ENCODE results near the gene MYL12B.

Gene MYL12B

GRCh38 chr18:3251249-3251962 is 10.5 kb upstream of the MYL12B start:
- TF ChIP-seq POLR2AphosphoS5 (IDR thresholded peaks at IDR 0.05; ENCODE audit: low read depth, low read length) (0 out of 2 replicates have a peak, but pooled peaks have one; percentile 6), REST (IDR thresholded peaks at IDR 0.05; ENCODE audit: insufficient read depth in 1 of 2, low read depth in 2 of 2, low read length in 2 of 2) (no peak)

- TF ChIP-seq TAF1 (IDR thresholded peaks at IDR 0.05; ENCODE audit: borderline replicate concordance, insufficient read depth, low read length): no peak
- no peak for TF ChIP-seq FOXP2 (optimal IDR thresholded peaks at IDR 0.05; ENCODE audit: borderline replicate concordance, extremely low read depth, extremely low read length, insufficient read depth)
- TF ChIP-seq REST (IDR thresholded peaks at IDR 0.05; ENCODE audit: insufficient read depth in 1 of 2, low read depth in 2 of 2, low read length in 2 of 2): no peak
- TF ChIP-seq POLR2AphosphoS5 (IDR thresholded peaks at IDR 0.05; ENCODE audit: low read depth, low read length): no peak
- TF ChIP-seq SIN3A (IDR thresholded peaks at IDR 0.05; ENCODE audit: borderline replicate concordance, insufficient read depth, low read length): no peak
Measured at GRCh38 chr18:3251963-3252277, 10.0 kb upstream of the MYL12B start.

- TF ChIP-seq FOXP2 (optimal IDR thresholded peaks at IDR 0.05; ENCODE audit: borderline replicate concordance, extremely low read depth, extremely low read length, insufficient read depth): no peak
Measured at GRCh38 chr18:3252843-3253242, 9.1 kb upstream of the MYL12B start.

- TF ChIP-seq TAF1 (IDR thresholded peaks at IDR 0.05; ENCODE audit: borderline replicate concordance, insufficient read depth, low read length): no peak
- no peak for TF ChIP-seq FOXP2 (optimal IDR thresholded peaks at IDR 0.05; ENCODE audit: borderline replicate concordance, extremely low read depth, extremely low read length, insufficient read depth)
- no peak for TF ChIP-seq SIN3A (IDR thresholded peaks at IDR 0.05; ENCODE audit: borderline replicate concordance, insufficient read depth, low read length)
- TF ChIP-seq REST (IDR thresholded peaks at IDR 0.05; ENCODE audit: insufficient read depth in 1 of 2, low read depth in 2 of 2, low read length in 2 of 2): no peak
- no peak for TF ChIP-seq POLR2AphosphoS5 (IDR thresholded peaks at IDR 0.05; ENCODE audit: low read depth, low read length)
Measured at GRCh38 chr18:3254725-3255124, 7.2 kb upstream of the MYL12B start.

- no peak for TF ChIP-seq TAF1 (IDR thresholded peaks at IDR 0.05; ENCODE audit: borderline replicate concordance, insufficient read depth, low read length)
- TF ChIP-seq SIN3A (IDR thresholded peaks at IDR 0.05; ENCODE audit: borderline replicate concordance, insufficient read depth, low read length): no peak
- TF ChIP-seq REST (IDR thresholded peaks at IDR 0.05; ENCODE audit: insufficient read depth in 1 of 2, low read depth in 2 of 2, low read length in 2 of 2): no peak
- TF ChIP-seq FOXP2 (optimal IDR thresholded peaks at IDR 0.05; ENCODE audit: borderline replicate concordance, extremely low read depth, extremely low read length, insufficient read depth): no peak
- TF ChIP-seq POLR2AphosphoS5 (IDR thresholded peaks at IDR 0.05; ENCODE audit: low read depth, low read length): no peak
Measured at GRCh38 chr18:3255611-3256165, 6.2 kb upstream of the MYL12B start.

All from PFSK-1 (cell line).